Measurements from ENCODE around the gene UNC80.

DNA sequence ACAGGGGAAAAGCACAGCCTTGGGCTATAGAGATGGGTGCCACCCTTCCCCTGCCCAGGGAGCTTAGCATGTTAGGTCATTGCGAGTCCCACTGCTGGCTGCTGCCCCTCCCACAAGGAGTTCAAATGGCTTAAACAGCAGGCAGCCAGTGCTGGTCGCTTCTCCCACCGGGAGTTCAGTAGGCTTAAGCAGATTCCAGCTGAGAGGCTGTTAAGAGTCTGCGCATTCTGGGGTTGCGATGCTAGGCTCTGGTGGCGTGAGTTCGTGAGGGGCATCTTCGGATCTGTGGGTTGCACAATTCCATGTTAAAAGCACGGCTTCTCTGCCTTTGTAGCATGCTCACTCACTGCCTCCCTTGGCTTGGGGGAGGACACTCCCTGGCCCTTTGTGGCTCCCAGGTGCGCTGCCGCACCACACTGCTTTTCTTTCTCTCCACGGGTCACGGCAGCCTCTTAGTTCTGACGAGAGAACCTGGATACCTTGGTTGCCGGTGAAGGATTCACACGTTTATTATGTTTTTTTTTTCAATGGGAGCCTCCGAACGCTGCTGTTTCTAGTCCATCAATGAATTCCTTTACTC is 93.2 kb downstream of the UNC80 start:
- TF ChIP-seq, protein P1, sequence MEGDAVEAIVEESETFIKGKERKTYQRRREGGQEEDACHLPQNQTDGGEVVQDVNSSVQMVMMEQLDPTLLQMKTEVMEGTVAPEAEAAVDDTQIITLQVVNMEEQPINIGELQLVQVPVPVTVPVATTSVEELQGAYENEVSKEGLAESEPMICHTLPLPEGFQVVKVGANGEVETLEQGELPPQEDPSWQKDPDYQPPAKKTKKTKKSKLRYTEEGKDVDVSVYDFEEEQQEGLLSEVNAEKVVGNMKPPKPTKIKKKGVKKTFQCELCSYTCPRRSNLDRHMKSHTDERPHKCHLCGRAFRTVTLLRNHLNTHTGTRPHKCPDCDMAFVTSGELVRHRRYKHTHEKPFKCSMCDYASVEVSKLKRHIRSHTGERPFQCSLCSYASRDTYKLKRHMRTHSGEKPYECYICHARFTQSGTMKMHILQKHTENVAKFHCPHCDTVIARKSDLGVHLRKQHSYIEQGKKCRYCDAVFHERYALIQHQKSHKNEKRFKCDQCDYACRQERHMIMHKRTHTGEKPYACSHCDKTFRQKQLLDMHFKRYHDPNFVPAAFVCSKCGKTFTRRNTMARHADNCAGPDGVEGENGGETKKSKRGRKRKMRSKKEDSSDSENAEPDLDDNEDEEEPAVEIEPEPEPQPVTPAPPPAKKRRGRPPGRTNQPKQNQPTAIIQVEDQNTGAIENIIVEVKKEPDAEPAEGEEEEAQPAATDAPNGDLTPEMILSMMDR (IDR thresholded peaks at IDR 0.05), result no peak
- no peak for TF ChIP-seq POLR2A (IDR thresholded peaks at IDR 0.05)

Data from ovary (tissue), 3 donors.